ACC112 (cell line): Measurements from ENCODE around the gene ANKS3.

ENCODE experiments used
- H2AFZ ChIP-seq: fragments of 200-600 bp; sonication (generic); one replicate; pipeline ENCODE4 v1.6.0; 2017; ENCODE audit warnings: antibody characterized with exemption, low read length; ENCODE audit not compliant: unreplicated experiment
- H3K27ac ChIP-seq: fragments of 200-600 bp; sonication (generic); 2 replicates; pipeline ENCODE4 v1.5.1; 2014; ENCODE audit warnings: low read depth, mild to moderate bottlenecking, antibody characterized with exemption, low read length, moderate library complexity
- H3K27me3 ChIP-seq: fragments of 200-600 bp; sonication (generic); 2 replicates; pipeline ENCODE4 v1.6.1; 2014; ENCODE audit warnings: mild to moderate bottlenecking, antibody characterized with exemption, low read length, moderate library complexity, mixed read lengths; ENCODE audit not compliant: insufficient read depth
- H3K36me3 ChIP-seq: fragments of 200-600 bp; sonication (generic); 2 replicates; pipeline ENCODE4 v1.6.1; 2016; ENCODE audit warnings: mild to moderate bottlenecking, antibody characterized with exemption, low read length, moderate library complexity, mixed read lengths; ENCODE audit not compliant: insufficient read depth
- H3K4me1 ChIP-seq: fragments of 200-600 bp; sonication (generic); one replicate; pipeline ENCODE4 v1.6.1; 2016; ENCODE audit warnings: low read length, mixed read lengths; ENCODE audit not compliant: insufficient read depth, unreplicated experiment, control insufficient read depth
- H3K4me3 ChIP-seq: fragments of 200-600 bp; sonication (generic); 2 replicates; pipeline ENCODE4 v1.5.1; 2014; ENCODE audit warnings: mild to moderate bottlenecking, low read depth, low read length
- H3K79me2 ChIP-seq: fragments of 200-600 bp; sonication (generic); one replicate; pipeline ENCODE4 v1.6.0; 2016; ENCODE audit warnings: low read length; ENCODE audit not compliant: control insufficient read depth, unreplicated experiment, insufficient read depth

The ANKS3 gene

GRCh38 chr16:4724661-4725270, 9.3 kb downstream of the ANKS3 start:
- no peak overlapping the region for H3K27ac ChIP-seq
- H3K4me3 ChIP-seq: no peak overlapping the region
- H3K36me3 ChIP-seq: peaks cover 3% of the 10 kb centered on the region; the same call in 1 of the 2 replicates
- no peaks in the 10 kb centered on the region for H3K79me2 ChIP-seq
- no peak overlapping the region for H2AFZ ChIP-seq
- no peaks in the 10 kb centered on the region for H3K27me3 ChIP-seq
- no peaks in the 10 kb centered on the region for H3K4me1 ChIP-seq

- Histone ChIP-seq H3K79me2 (no peaks in the 10 kb centered on the region), H2AFZ (no peak overlapping the region), H3K4me1 (no peaks in the 10 kb centered on the region), H3K27me3 (no peaks in the 10 kb centered on the region), H3K27ac (no peak overlapping the region), H3K4me3 (no peak overlapping the region), H3K36me3 (peaks cover 2% of the 10 kb centered on the region; the same call in 1 of the 2 replicates)
Observed at GRCh38 chr16:4723071-4723767, 10.9 kb downstream of the ANKS3 start.

- H3K36me3 ChIP-seq: no peaks in the 10 kb centered on the region
- no peak overlapping the region for H3K4me3 ChIP-seq
- no peaks in the 10 kb centered on the region for H3K79me2 ChIP-seq
- no peaks in the 10 kb centered on the region for H3K4me1 ChIP-seq
- no peaks in the 10 kb centered on the region for H3K27me3 ChIP-seq
- no peak overlapping the region for H2AFZ ChIP-seq
- H3K27ac ChIP-seq: no peak overlapping the region
Observed at GRCh38 chr16:4718466-4718865, 15.6 kb downstream of the ANKS3 start.

- Histone ChIP-seq H2AFZ (no peak overlapping the region), H3K36me3 (no peaks in the 10 kb centered on the region), H3K79me2 (no peaks in the 10 kb centered on the region), H3K27me3 (no peaks in the 10 kb centered on the region), H3K4me3 (no peak overlapping the region), H3K4me1 (no peaks in the 10 kb centered on the region), H3K27ac (no peak overlapping the region)
Observed at GRCh38 chr16:4714996-4715395, 19.1 kb downstream of the ANKS3 start.

GRCh38 chr16:4713663-4714501, 20.2 kb downstream of the ANKS3 start:
- Histone ChIP-seq H3K79me2 (no peaks in the 10 kb centered on the region), H3K4me1 (no peaks in the 10 kb centered on the region), H3K27ac (no peak overlapping the region), H3K27me3 (no peaks in the 10 kb centered on the region), H2AFZ (no peak overlapping the region), H3K36me3 (no peaks in the 10 kb centered on the region), H3K4me3 (no peak overlapping the region)

- Histone ChIP-seq H3K4me1 (no peaks in the 10 kb centered on the region), H3K36me3 (no peaks in the 10 kb centered on the region), H2AFZ (no peak overlapping the region), H3K79me2 (no peaks in the 10 kb centered on the region), H3K27ac (no peak overlapping the region), H3K27me3 (no peaks in the 10 kb centered on the region), H3K4me3 (no peak overlapping the region)
Observed at GRCh38 chr16:4709481-4709880, 24.6 kb downstream of the ANKS3 start.

- no peak overlapping the region for H2AFZ ChIP-seq
- no peaks in the 10 kb centered on the region for H3K36me3 ChIP-seq
- H3K79me2 ChIP-seq: no peaks in the 10 kb centered on the region
- no peak overlapping the region for H3K4me3 ChIP-seq
- H3K27ac ChIP-seq: no peak overlapping the region
- no peaks in the 10 kb centered on the region for H3K4me1 ChIP-seq
- H3K27me3 ChIP-seq: no peaks in the 10 kb centered on the region
Observed at GRCh38 chr16:4706871-4707270, 27.2 kb downstream of the ANKS3 start.

- Histone ChIP-seq H3K27me3 (no peaks in the 10 kb centered on the region), H3K4me3 (no peak overlapping the region), H3K4me1 (no peaks in the 10 kb centered on the region), H3K27ac (no peak overlapping the region), H3K79me2 (no peaks in the 10 kb centered on the region), H3K36me3 (0 out of 2 replicates have a peak, but pooled peaks cover 4% of the 10 kb centered on the region), H2AFZ (no peak overlapping the region)
Observed at GRCh38 chr16:4704913-4705312, 29.2 kb downstream of the ANKS3 start.

GRCh38 chr16:4704491-4704890, 29.6 kb downstream of the ANKS3 start:
- Histone ChIP-seq H3K4me3 (no peak overlapping the region), H2AFZ (no peak overlapping the region), H3K36me3 (0 out of 2 replicates have a peak, but pooled peaks cover 4% of the 10 kb centered on the region), H3K27ac (no peak overlapping the region), H3K4me1 (no peaks in the 10 kb centered on the region), H3K79me2 (no peaks in the 10 kb centered on the region), H3K27me3 (no peaks in the 10 kb centered on the region)

- H3K36me3 ChIP-seq: 0 out of 2 replicates have a peak, but pooled peaks cover 4% of the 10 kb centered on the region
- H3K4me3 ChIP-seq: no peak overlapping the region
- H3K4me1 ChIP-seq: no peaks in the 10 kb centered on the region
- H3K27ac ChIP-seq: no peak overlapping the region
- no peaks in the 10 kb centered on the region for H3K79me2 ChIP-seq
- H3K27me3 ChIP-seq: no peaks in the 10 kb centered on the region
- H2AFZ ChIP-seq: no peak overlapping the region
Observed at GRCh38 chr16:4703906-4704305, 30.2 kb downstream of the ANKS3 start.
